ENCODE measurements around the gene AP2B1.

Gene AP2B1

DNA sequence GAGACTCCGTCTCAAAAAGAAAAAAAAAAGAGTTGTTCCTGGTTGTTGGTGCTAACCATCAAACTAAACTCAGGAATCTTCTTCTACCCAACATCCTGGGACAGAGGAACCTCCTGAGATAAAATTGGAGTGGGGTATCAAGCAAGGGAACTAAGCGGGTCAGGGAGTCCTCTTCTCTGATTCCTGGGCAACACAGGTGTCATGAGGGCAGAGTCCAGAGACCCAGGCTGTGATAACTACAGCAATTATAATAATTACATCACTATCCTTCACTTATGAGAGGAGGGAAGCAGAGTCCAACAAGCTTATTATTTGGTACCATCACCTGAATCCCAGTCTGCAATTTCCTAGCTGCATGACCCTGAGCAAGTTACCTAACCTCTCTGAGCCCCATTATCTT lies 181.7 kb downstream of the AP2B1 start:
- no peak for DNase-seq

DNA sequence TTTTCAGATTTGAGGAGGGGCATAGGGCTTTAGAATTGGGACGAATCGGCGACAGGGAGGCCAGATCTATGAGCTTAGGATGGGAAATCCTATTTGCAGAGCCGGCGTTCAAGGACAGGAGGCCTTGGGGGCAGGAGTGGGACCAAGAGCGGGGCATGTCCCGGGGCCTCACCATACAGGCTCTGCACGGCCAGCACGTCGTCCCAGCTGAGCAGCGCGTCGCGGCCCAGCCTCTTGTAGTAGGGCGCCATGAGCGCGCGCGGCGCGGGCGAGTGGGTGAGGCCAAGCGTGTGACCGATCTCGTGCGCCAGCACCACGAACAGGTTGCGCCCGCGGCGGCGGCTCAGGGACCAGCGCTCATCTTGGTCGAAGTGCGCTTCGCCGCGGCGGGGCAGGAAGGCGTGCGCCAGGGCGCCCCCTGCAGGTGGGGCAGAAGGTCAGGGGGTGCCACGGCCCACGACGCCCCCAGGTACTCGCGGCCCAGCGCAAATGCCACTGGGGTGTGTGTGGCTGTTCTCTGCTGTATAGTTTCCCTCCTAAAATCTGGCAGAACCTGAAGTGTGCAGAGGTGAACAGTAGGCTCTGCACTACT lies 182.9 kb downstream of the AP2B1 start:
- no peak for DNase-seq

DNA sequence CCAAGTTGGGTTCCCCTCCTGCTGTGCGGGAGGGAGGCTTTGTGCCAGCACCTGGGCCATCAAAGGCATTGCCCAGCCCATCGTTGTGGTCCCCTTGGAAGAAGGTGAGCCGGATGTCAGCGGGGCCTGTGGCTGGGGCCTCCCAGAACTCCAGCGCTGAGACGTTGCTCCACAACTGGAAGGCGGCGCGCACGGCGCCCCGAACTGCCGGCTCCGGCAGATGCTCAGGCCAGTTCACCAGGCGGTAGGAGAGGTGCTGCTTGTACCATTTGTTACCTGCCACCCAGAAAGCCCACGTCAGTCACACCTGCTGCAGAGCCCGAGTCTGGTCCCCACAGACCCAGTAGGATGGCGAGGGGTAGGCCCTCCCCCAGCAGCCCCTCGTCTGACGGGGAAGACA lies 186.0 kb downstream of the AP2B1 start:
- DNase-seq, result no peak

DNA sequence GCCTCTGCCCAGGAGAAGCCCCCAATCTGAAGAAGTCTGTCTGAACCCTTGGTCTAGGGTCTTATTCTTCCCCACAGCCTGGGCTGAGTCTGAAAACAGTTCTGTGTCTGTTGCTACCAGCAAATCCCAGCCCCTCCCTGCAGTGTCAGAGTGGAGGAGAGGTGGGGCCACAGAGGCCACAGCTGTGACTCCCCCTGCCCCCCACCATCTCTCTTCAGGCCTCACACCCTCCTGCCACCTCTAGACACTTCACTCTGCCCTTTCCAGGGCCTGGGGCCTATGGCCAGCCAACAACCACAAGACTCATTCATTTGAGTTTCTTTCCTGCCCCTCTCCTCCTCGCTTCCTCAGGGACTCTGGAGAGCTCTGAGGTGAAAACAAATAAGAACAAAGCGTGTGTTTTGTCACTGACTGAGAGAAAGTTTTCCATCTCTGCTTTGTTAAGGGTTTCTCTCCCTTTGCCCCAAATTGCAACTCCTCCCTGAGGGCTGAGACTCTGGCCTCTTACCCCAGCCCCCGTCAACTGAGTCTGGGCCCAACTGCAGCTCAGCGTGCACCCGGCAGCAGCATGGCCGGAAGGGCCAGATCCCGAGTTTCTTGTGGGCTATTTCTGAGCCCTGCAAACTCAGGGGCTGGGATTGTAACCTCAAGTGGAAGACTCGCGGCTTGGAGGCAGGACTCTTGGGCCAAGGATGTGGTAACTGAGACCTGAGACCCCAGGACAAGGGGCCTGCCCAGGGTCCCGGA lies 186.7 kb downstream of the AP2B1 start:
- DNase-seq, result peak in 2 of 58 donors; percentile 10 to 18

DNA sequence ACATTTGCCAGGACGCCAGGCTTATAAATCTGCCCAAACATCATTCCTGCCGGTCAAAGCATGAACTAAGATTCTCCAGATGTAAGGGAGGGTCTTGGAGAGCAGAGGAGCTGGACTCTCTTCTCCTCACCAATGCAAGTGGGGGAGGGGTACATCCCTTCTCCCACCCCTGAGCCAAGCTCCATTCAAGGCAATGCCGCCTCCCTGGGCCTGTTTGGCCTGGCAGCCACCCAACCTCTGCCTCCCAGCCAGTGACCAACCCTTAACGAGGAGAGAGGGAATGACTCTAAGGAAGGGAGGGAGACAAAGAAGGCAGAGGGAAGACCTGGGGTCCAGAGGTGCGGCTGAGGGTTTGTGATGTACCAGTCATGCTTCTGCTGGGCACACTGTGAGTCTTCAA lies 187.4 kb downstream of the AP2B1 start:
- peak in 39 of 58 donors; percentile 12 to 73 (median 43) for DNase-seq

DNA sequence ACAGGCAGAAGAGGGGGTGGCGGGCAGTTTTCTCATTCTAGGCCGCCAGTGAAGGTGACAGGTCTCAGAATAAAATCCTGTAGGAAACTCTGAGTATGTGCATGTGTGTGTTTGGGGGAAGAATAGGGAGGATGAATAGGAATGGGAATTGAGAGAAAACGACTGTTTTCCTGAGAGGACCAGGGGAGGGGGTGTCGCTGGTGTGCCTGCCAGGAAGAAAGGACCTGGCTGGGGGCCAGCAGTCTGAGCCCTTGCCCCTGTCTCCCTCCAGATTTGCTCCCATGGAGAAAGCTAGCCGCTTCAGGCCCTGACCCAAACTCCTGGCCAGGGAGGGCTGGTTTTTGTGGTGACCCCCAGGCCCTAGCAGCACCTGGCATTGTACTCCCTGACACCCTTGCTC lies 187.9 kb downstream of the AP2B1 start:
- DNase-seq, result peak in 4 of 58 donors; percentile 11 to 35 (median 26)

DNA sequence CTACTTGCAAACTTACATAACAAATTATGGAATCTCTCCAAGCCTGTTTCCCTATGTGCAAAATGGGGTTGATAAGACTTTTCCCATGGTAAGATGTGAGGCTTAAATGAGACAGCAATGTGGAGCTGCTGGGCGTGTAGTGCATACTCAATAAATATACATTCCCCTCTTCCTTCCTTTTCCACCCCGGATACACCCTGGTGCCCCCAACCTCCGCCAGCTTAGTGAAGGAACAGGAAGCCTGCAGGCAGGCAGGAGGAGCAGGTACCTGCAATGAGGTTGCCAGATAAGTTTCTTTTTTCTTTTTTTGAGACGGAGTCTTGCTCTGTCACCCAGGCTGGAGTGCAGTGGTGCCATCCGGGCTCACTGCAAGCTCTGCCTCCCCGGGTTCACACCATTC lies 188.5 kb downstream of the AP2B1 start:
- no peak for DNase-seq
